ENCODE results near the gene DRD3. TPM values are rescaled to one million over a fixed set of nuclear protein-coding genes. Genes with fewer than 3 reads are reported as not detected.

Gene DRD3
- total RNA-seq, 1 experiment from 2014 or later = 0.17 TPM

DNA sequence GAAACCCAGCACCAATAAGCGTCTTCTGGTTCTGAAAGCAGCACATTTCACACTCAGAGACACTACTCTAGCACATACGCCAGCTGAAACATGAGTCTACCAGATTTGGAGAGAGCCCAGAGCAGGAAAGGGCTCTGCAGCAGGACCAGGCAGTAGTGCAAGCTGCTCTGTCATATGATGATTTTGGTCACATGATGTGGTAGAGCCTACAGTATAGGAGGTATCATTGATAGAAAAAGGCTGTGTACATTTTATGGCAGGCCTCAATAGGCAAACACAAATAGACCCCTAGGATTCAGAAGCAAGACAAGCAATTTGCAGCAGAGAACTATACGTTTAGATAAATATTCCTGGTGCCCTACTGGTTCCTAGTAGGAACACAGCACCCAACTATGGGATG, 64.1 kb downstream of the DRD3 start (continued):
- TF ChIP-seq, protein P1, sequence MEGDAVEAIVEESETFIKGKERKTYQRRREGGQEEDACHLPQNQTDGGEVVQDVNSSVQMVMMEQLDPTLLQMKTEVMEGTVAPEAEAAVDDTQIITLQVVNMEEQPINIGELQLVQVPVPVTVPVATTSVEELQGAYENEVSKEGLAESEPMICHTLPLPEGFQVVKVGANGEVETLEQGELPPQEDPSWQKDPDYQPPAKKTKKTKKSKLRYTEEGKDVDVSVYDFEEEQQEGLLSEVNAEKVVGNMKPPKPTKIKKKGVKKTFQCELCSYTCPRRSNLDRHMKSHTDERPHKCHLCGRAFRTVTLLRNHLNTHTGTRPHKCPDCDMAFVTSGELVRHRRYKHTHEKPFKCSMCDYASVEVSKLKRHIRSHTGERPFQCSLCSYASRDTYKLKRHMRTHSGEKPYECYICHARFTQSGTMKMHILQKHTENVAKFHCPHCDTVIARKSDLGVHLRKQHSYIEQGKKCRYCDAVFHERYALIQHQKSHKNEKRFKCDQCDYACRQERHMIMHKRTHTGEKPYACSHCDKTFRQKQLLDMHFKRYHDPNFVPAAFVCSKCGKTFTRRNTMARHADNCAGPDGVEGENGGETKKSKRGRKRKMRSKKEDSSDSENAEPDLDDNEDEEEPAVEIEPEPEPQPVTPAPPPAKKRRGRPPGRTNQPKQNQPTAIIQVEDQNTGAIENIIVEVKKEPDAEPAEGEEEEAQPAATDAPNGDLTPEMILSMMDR (IDR thresholded peaks at IDR 0.05) = no peak

DNA sequence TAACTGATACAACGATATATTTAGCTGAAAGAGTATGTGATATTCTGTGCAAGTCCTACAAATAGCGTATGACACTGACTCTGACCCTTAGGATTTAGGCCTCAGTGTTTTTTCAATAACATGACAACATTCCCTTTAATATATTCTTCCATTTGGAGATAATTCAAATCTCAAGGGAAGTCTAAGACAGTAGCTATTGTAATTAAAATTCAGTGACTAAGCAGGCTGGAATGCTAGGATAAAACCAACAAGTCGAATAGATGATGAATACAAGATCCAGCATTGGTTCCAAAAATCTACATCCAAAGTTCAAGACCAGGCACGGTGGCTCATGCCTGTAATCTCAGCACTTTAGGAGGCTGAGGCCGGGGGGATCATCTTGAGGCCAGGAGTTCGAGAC, 66.2 kb downstream of the DRD3 start:
- H3K4me3 Mint-ChIP-seq = no peak overlapping the region
- ATAC-seq (no peak), DNase-seq (ENCODE audit: low spot score) (no peak)
- ChIA-PET CTCF (interaction anchor here (0.9 kb wide), 1 partner anchor 223 kb away, joined by 3 read pairs; no protein-coding TSS in a partner anchor), POLR2A (no interaction called here)
- no peaks in the 10 kb centered on the region for H3K27me3 Mint-ChIP-seq (ENCODE audit: low read depth)
- no peak overlapping the region for H3K27ac Mint-ChIP-seq
- no peaks in the 10 kb centered on the region for H3K36me3 Mint-ChIP-seq
- TF ChIP-seq, protein P2, sequence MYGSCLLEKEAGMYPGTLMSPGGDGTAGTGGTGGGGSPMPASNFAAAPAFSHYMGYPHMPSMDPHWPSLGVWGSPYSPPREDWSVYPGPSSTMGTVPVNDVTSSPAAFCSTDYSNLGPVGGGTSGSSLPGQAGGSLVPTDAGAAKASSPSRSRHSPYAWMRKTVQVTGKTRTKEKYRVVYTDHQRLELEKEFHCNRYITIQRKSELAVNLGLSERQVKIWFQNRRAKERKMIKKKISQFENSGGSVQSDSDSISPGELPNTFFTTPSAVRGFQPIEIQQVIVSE (CRISPR knock-in tag; IDR thresholded peaks at IDR 0.05; ENCODE audit: borderline replicate concordance) = no peak
- no peak for TF ChIP-seq MXD4 (CRISPR knock-in tag; IDR thresholded peaks at IDR 0.05; ENCODE audit: borderline replicate concordance)
- TF ChIP-seq ZNF671 (CRISPR knock-in tag; IDR thresholded peaks at IDR 0.05) = no peak
- no peaks in the 10 kb centered on the region for H3K9me3 Mint-ChIP-seq
- H3K4me1 Mint-ChIP-seq = peaks cover 29% of the 10 kb centered on the region

DNA sequence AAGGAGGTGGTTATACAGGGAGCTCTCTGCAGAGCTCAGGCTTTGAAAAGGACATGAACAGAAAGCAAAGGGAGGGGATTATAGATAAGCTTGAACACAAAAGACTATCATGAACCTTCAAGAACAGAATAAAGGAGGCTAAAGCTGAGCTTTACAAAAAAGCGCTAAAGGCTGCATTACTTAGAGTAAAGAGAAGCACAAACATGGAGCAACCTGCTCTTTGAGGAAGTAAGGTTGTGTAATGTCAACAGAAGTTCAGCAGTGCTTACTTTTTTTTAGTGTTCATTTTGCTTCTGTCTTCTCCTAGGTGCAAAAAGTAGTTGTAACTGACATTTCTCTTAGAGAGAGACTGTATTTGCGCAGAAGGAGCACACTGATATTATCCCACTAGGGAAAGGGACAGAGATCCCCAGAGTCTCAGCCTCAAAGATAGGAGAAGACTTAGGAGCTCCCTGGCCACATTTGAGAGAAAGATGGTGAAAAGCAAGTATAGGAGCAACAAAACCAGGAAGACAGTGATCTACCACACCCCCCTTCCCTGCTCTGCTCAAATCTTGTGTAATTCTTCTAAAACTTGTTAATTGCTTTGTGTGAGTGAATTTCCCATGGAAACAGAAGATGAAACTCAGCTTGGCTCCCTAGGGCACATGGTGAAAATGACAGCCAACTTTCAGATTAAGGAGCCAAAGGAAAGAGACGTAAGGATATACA, 67.6 kb downstream of the DRD3 start:
- DNase-seq (ENCODE audit: low spot score) = no peak
- Mint-ChIP-seq H3K4me3 (no peak overlapping the region), H3K4me1 (peaks cover 29% of the 10 kb centered on the region), H3K27ac (no peak overlapping the region), H3K27me3 (ENCODE audit: low read depth) (no peaks in the 10 kb centered on the region), H3K36me3 (no peaks in the 10 kb centered on the region), H3K9me3 (no peaks in the 10 kb centered on the region)
- ATAC-seq = no peak
- TF ChIP-seq ELF4 (CRISPR knock-in tag; IDR thresholded peaks at IDR 0.05; ENCODE audit: low read depth) (no peak), NFATC4 (CRISPR knock-in tag; IDR thresholded peaks at IDR 0.05) (no peak), NR3C1 (CRISPR knock-in tag; conservative IDR thresholded peaks at IDR 0.05; ENCODE audit: low read depth) (no peak), ZNF138 (CRISPR knock-in tag; conservative IDR thresholded peaks at IDR 0.05) (no peak)
- ChIA-PET CTCF (interaction anchor here (0.8 kb wide), 1 partner anchor 10 kb away, joined by 4 read pairs; no protein-coding TSS in a partner anchor), POLR2A (no interaction called here)

DNA sequence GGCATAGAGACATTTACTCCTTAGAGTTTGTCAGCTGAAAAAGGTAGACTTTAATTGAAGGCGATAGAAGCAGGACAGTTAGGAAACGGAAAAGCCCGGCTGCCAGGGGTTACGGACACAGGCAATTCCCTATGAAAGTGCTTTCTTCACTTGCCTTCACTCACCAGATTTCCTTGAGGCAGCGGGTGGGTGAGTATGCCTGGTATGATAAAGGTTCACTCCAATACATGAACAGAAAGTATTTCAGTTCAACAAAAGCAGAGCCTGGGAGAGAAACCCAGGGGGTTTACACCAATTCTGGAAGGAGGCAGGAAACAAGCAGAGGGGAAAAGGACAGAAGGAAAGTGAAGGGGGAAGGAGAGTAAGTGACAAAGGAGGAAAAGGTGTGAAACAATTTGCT, 68.4 kb downstream of the DRD3 start:
- TF ChIP-seq CBFB (CRISPR knock-in tag; IDR thresholded peaks at IDR 0.05; ENCODE audit: low read depth) (no peak), ZNF121 (CRISPR knock-in tag; IDR thresholded peaks at IDR 0.05) (no peak), OVOL2 (CRISPR knock-in tag; IDR thresholded peaks at IDR 0.05; ENCODE audit: borderline replicate concordance) (no peak), TEAD1 (CRISPR knock-in tag; IDR thresholded peaks at IDR 0.05) (no peak), ELF4 (CRISPR knock-in tag; IDR thresholded peaks at IDR 0.05; ENCODE audit: low read depth) (no peak), FOXJ3 (CRISPR knock-in tag; IDR thresholded peaks at IDR 0.05; ENCODE audit: borderline replicate concordance) (no peak), ZNF396 (CRISPR knock-in tag; IDR thresholded peaks at IDR 0.05; ENCODE audit: borderline replicate concordance) (no peak)
- TF ChIP-seq, protein P3, sequence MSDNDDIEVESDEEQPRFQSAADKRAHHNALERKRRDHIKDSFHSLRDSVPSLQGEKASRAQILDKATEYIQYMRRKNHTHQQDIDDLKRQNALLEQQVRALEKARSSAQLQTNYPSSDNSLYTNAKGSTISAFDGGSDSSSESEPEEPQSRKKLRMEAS (CRISPR knock-in tag; IDR thresholded peaks at IDR 0.05) = no peak
- TF ChIP-seq, protein P4, sequence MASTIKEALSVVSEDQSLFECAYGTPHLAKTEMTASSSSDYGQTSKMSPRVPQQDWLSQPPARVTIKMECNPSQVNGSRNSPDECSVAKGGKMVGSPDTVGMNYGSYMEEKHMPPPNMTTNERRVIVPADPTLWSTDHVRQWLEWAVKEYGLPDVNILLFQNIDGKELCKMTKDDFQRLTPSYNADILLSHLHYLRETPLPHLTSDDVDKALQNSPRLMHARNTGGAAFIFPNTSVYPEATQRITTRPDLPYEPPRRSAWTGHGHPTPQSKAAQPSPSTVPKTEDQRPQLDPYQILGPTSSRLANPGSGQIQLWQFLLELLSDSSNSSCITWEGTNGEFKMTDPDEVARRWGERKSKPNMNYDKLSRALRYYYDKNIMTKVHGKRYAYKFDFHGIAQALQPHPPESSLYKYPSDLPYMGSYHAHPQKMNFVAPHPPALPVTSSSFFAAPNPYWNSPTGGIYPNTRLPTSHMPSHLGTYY (CRISPR knock-in tag; IDR thresholded peaks at IDR 0.05) = no peak
- TF ChIP-seq, protein P5, sequence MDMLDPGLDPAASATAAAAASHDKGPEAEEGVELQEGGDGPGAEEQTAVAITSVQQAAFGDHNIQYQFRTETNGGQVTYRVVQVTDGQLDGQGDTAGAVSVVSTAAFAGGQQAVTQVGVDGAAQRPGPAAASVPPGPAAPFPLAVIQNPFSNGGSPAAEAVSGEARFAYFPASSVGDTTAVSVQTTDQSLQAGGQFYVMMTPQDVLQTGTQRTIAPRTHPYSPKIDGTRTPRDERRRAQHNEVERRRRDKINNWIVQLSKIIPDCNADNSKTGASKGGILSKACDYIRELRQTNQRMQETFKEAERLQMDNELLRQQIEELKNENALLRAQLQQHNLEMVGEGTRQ (CRISPR knock-in tag; IDR thresholded peaks at IDR 0.05) = no peak
- TF ChIP-seq, protein P6, sequence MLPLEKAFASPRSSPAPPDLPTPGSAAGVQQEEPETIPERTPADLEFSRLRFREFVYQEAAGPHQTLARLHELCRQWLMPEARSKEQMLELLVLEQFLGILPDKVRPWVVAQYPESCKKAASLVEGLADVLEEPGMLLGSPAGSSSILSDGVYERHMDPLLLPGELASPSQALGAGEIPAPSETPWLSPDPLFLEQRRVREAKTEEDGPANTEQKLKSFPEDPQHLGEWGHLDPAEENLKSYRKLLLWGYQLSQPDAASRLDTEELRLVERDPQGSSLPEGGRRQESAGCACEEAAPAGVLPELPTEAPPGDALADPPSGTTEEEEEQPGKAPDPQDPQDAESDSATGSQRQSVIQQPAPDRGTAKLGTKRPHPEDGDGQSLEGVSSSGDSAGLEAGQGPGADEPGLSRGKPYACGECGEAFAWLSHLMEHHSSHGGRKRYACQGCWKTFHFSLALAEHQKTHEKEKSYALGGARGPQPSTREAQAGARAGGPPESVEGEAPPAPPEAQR (CRISPR knock-in tag; IDR thresholded peaks at IDR 0.05) = no peak
- TF ChIP-seq, protein P7, sequence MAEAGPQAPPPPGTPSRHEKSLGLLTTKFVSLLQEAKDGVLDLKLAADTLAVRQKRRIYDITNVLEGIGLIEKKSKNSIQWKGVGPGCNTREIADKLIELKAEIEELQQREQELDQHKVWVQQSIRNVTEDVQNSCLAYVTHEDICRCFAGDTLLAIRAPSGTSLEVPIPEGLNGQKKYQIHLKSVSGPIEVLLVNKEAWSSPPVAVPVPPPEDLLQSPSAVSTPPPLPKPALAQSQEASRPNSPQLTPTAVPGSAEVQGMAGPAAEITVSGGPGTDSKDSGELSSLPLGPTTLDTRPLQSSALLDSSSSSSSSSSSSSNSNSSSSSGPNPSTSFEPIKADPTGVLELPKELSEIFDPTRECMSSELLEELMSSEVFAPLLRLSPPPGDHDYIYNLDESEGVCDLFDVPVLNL (CRISPR knock-in tag; IDR thresholded peaks at IDR 0.05; ENCODE audit: borderline replicate concordance, low read depth) = no peak
- Mint-ChIP-seq H3K36me3 (no peaks in the 10 kb centered on the region), H3K4me3 (peak overlapping the region; percentile 33), H3K9me3 (no peaks in the 10 kb centered on the region), H3K27ac (peak overlapping the region; percentile 69), H3K27me3 (ENCODE audit: low read depth) (no peaks in the 10 kb centered on the region), H3K4me1 (peaks cover 29% of the 10 kb centered on the region)
- ATAC-seq (peak; percentile 74), DNase-seq (ENCODE audit: low spot score) (no peak)
- ChIA-PET POLR2A (no interaction called here), CTCF (no interaction called here)
